ENCODE measurements around the gene AQP3. TPM values are rescaled to one million over a fixed set of nuclear protein-coding genes. Genes with fewer than 3 reads are reported as not detected.
A peak's percentile ranks its signal among the peaks of the same experiment; 100 is the strongest.

AQP3 gene
- polyA plus RNA-seq, 1 donor: 103 TPM

GRCh38 chr9:33472881-33473615, 25.7 kb upstream of the AQP3 start:
- no peak for DNase-seq
- Histone ChIP-seq H3K27me3 (ENCODE audit: control insufficient read depth, insufficient read depth, low read length) (no peaks in the 10 kb centered on the region), H3K4me3 (ENCODE audit: low read length) (peak overlapping the region; percentile 86), H3K27ac (ENCODE audit: low read length) (no peak overlapping the region), H3K36me3 (ENCODE audit: control insufficient read depth, insufficient read depth, low read length) (peaks cover 42% of the 10 kb centered on the region), H3K9me3 (ENCODE audit: control insufficient read depth, low read depth, low read length) (no peaks in the 10 kb centered on the region), H3K4me1 (ENCODE audit: control insufficient read depth, insufficient read depth, low read length) (peaks cover 3% of the 10 kb centered on the region)
- no CpG with 5 or more reads among the region's 18 CpGs for WGBS (ENCODE audit: insufficient coverage, low lambda C conversion rate)

- WGBS (ENCODE audit: insufficient coverage, low lambda C conversion rate): no CpG with 5 or more reads among the region's 16 CpGs
Observed at GRCh38 chr9:33472171-33472880, 24.9 kb upstream of the AQP3 start.

GRCh38 chr9:33471361-33471760, 24.0 kb upstream of the AQP3 start:
- DNase-seq: no peak
- Histone ChIP-seq H3K27me3 (ENCODE audit: control insufficient read depth, insufficient read depth, low read length) (no peaks in the 10 kb centered on the region), H3K4me3 (ENCODE audit: low read length) (no peak overlapping the region), H3K36me3 (ENCODE audit: control insufficient read depth, insufficient read depth, low read length) (peaks cover 58% of the 10 kb centered on the region), H3K27ac (ENCODE audit: low read length) (no peak overlapping the region), H3K9me3 (ENCODE audit: control insufficient read depth, low read depth, low read length) (no peaks in the 10 kb centered on the region), H3K4me1 (ENCODE audit: control insufficient read depth, insufficient read depth, low read length) (peaks cover 3% of the 10 kb centered on the region)
- no CpG with 5 or more reads among the region's 2 CpGs for WGBS (ENCODE audit: insufficient coverage, low lambda C conversion rate)

More at GRCh38 chr9:33472171-33472880, 24.9 kb upstream of the AQP3 start:
- no peak for DNase-seq
- H3K36me3 ChIP-seq (ENCODE audit: control insufficient read depth, insufficient read depth, low read length): peaks cover 49% of the 10 kb centered on the region
- peaks cover 3% of the 10 kb centered on the region for H3K4me1 ChIP-seq (ENCODE audit: control insufficient read depth, insufficient read depth, low read length)
- no peak overlapping the region for H3K4me3 ChIP-seq (ENCODE audit: low read length)
- H3K27ac ChIP-seq (ENCODE audit: low read length): no peak overlapping the region
- no peaks in the 10 kb centered on the region for H3K27me3 ChIP-seq (ENCODE audit: control insufficient read depth, insufficient read depth, low read length)
- no peaks in the 10 kb centered on the region for H3K9me3 ChIP-seq (ENCODE audit: control insufficient read depth, low read depth, low read length)

GRCh38 chr9:33469891-33470290, 22.5 kb upstream of the AQP3 start:
- Histone ChIP-seq H3K27ac (ENCODE audit: low read length) (no peak overlapping the region), H3K4me1 (ENCODE audit: control insufficient read depth, insufficient read depth, low read length) (peaks cover 3% of the 10 kb centered on the region), H3K9me3 (ENCODE audit: control insufficient read depth, low read depth, low read length) (no peaks in the 10 kb centered on the region), H3K36me3 (ENCODE audit: control insufficient read depth, insufficient read depth, low read length) (peaks cover 73% of the 10 kb centered on the region), H3K4me3 (ENCODE audit: low read length) (no peak overlapping the region), H3K27me3 (ENCODE audit: control insufficient read depth, insufficient read depth, low read length) (no peaks in the 10 kb centered on the region)
- no peak for DNase-seq
- 86% methylated on average over 1 of the region's 6 CpGs for WGBS (ENCODE audit: insufficient coverage, low lambda C conversion rate)

GRCh38 chr9:33468797-33469621, 21.6 kb upstream of the AQP3 start:
- peaks cover 82% of the 10 kb centered on the region for H3K36me3 ChIP-seq (ENCODE audit: control insufficient read depth, insufficient read depth, low read length)
- no peak for DNase-seq
- peaks cover 3% of the 10 kb centered on the region for H3K4me1 ChIP-seq (ENCODE audit: control insufficient read depth, insufficient read depth, low read length)
- no peaks in the 10 kb centered on the region for H3K27me3 ChIP-seq (ENCODE audit: control insufficient read depth, insufficient read depth, low read length)
- no peak overlapping the region for H3K4me3 ChIP-seq (ENCODE audit: low read length)
- H3K27ac ChIP-seq (ENCODE audit: low read length): no peak overlapping the region
- no peaks in the 10 kb centered on the region for H3K9me3 ChIP-seq (ENCODE audit: control insufficient read depth, low read depth, low read length)
- no CpG with 5 or more reads among the region's 21 CpGs for WGBS (ENCODE audit: insufficient coverage, low lambda C conversion rate)

- WGBS (ENCODE audit: insufficient coverage, low lambda C conversion rate): no CpG with 5 or more reads among the region's 4 CpGs
- Histone ChIP-seq H3K27me3 (ENCODE audit: control insufficient read depth, insufficient read depth, low read length) (no peaks in the 10 kb centered on the region), H3K9me3 (ENCODE audit: control insufficient read depth, low read depth, low read length) (no peaks in the 10 kb centered on the region), H3K36me3 (ENCODE audit: control insufficient read depth, insufficient read depth, low read length) (peaks cover 89% of the 10 kb centered on the region), H3K4me3 (ENCODE audit: low read length) (no peak overlapping the region), H3K4me1 (ENCODE audit: control insufficient read depth, insufficient read depth, low read length) (peaks cover 3% of the 10 kb centered on the region), H3K27ac (ENCODE audit: low read length) (no peak overlapping the region)
- no peak for DNase-seq
Observed at GRCh38 chr9:33468215-33468730, 20.9 kb upstream of the AQP3 start.

GRCh38 chr9:33467526-33467925, 20.1 kb upstream of the AQP3 start:
- peaks cover 96% of the 10 kb centered on the region for H3K36me3 ChIP-seq (ENCODE audit: control insufficient read depth, insufficient read depth, low read length)
- WGBS (ENCODE audit: insufficient coverage, low lambda C conversion rate): no CpG with 5 or more reads among the region's 7 CpGs

GRCh38 chr9:33466565-33467495, 19.4 kb upstream of the AQP3 start:
- H3K36me3 ChIP-seq (ENCODE audit: control insufficient read depth, insufficient read depth, low read length): peaks cover 97% of the 10 kb centered on the region
- no peaks in the 10 kb centered on the region for H3K9me3 ChIP-seq (ENCODE audit: control insufficient read depth, low read depth, low read length)
- no peak for DNase-seq
- WGBS (ENCODE audit: insufficient coverage, low lambda C conversion rate): no CpG with 5 or more reads among the region's 24 CpGs
- H3K27ac ChIP-seq (ENCODE audit: low read length): no peak overlapping the region
- H3K4me3 ChIP-seq (ENCODE audit: low read length): no peak overlapping the region
- no peaks in the 10 kb centered on the region for H3K27me3 ChIP-seq (ENCODE audit: control insufficient read depth, insufficient read depth, low read length)
- H3K4me1 ChIP-seq (ENCODE audit: control insufficient read depth, insufficient read depth, low read length): no peaks in the 10 kb centered on the region

More at GRCh38 chr9:33467526-33467925, 20.1 kb upstream of the AQP3 start:
- no peak for DNase-seq
- H3K27ac ChIP-seq (ENCODE audit: low read length): no peak overlapping the region
- H3K27me3 ChIP-seq (ENCODE audit: control insufficient read depth, insufficient read depth, low read length): no peaks in the 10 kb centered on the region
- H3K4me3 ChIP-seq (ENCODE audit: low read length): no peak overlapping the region
- H3K4me1 ChIP-seq (ENCODE audit: control insufficient read depth, insufficient read depth, low read length): peaks cover 2% of the 10 kb centered on the region
- no peaks in the 10 kb centered on the region for H3K9me3 ChIP-seq (ENCODE audit: control insufficient read depth, low read depth, low read length)

- Histone ChIP-seq H3K4me3 (ENCODE audit: low read length) (no peak overlapping the region), H3K36me3 (ENCODE audit: control insufficient read depth, insufficient read depth, low read length) (peaks cover 91% of the 10 kb centered on the region), H3K27me3 (ENCODE audit: control insufficient read depth, insufficient read depth, low read length) (no peaks in the 10 kb centered on the region), H3K9me3 (ENCODE audit: control insufficient read depth, low read depth, low read length) (no peaks in the 10 kb centered on the region), H3K27ac (ENCODE audit: low read length) (no peak overlapping the region), H3K4me1 (ENCODE audit: control insufficient read depth, insufficient read depth, low read length) (no peaks in the 10 kb centered on the region)
- 100% methylated on average over 1 of the region's 27 CpGs for WGBS (ENCODE audit: insufficient coverage, low lambda C conversion rate)
- no peak for DNase-seq
Observed at GRCh38 chr9:33465596-33466564, 18.5 kb upstream of the AQP3 start.
